ENCODE measurements around the gene MCCC2. TPM values are rescaled to one million over a fixed set of nuclear protein-coding genes. Genes with fewer than 3 reads are reported as not detected.

MCCC2 gene
- total and polyA plus RNA-seq, 10 of the 15 experiments (the other 5 are each of a cell fraction or from before 2014, with no cell fraction given): 22.2 to 106 (median 77.7) TPM

GRCh38 chr5:71662381-71662780, 75.2 kb downstream of the MCCC2 start (continued):
- no peak for TF ChIP-seq FOXM1 (IDR thresholded peaks at IDR 0.05; ENCODE audit: low read depth, low read length)
- TF ChIP-seq SMAD1 (IDR thresholded peaks at IDR 0.05; ENCODE audit: low read depth, partially characterized antibody): no peak
- TF ChIP-seq YY1 (IDR thresholded peaks at IDR 0.05; ENCODE audit: low read depth, low read length): no peak

GRCh38 chr5:71663191-71663969, 76.2 kb downstream of the MCCC2 start:
- no peak overlapping the region for H3K9ac ChIP-seq (ENCODE audit: control insufficient read depth, insufficient read depth, low read length)
- RAD21 ChIA-PET (ENCODE audit: unreplicated experiment): no interaction called here
- H2AFZ ChIP-seq (ENCODE audit: control insufficient read depth, low read depth, low read length): no peak overlapping the region
- ATAC-seq: no peak
- SMC1A ChIA-PET (ENCODE audit: uncharacterized antibody, unreplicated experiment): no interaction called here
- no peak overlapping the region for H3K4me3 ChIP-seq
- POLR2A ChIA-PET: no interaction called here
- no peak for DNase-seq (ENCODE audit: low read depth, low spot score)
- CTCF ChIA-PET: interaction anchor here (0.6 kb wide), 1 partner anchor 82 kb away, joined by 3 read pairs; no protein-coding TSS in a partner anchor
- TF ChIP-seq SMAD1 (IDR thresholded peaks at IDR 0.05; ENCODE audit: low read depth, partially characterized antibody) (no peak), SMC3 (IDR thresholded peaks at IDR 0.05; ENCODE audit: borderline replicate concordance, low read length) (no peak), NBN (IDR thresholded peaks at IDR 0.05) (no peak), RUNX3 (IDR thresholded peaks at IDR 0.05; ENCODE audit: low read length) (no peak), ZNF622 (IDR thresholded peaks at IDR 0.05) (no peak), EED (IDR thresholded peaks at IDR 0.05; ENCODE audit: low read depth) (no peak), MEF2B (IDR thresholded peaks at IDR 0.05; ENCODE audit: partially characterized antibody, poor library complexity, severe bottlenecking) (no peak), SIN3A (IDR thresholded peaks at IDR 0.05; ENCODE audit: low read depth, low read length) (no peak), JUND (IDR thresholded peaks at IDR 0.05; ENCODE audit: low read depth, low read length) (no peak), HDAC6 (IDR thresholded peaks at IDR 0.05; ENCODE audit: unreplicated experiment) (no peak), POLR2AphosphoS2 (IDR thresholded peaks at IDR 0.05; ENCODE audit: low read depth, low read length) (no peak), SRF (IDR thresholded peaks at IDR 0.05; ENCODE audit: low read depth in 2 of 2, low read length in 2 of 2) (no peak), USF2 (IDR thresholded peaks at IDR 0.05; ENCODE audit: borderline replicate concordance, low read depth, low read length) (no peak), RAD21 (IDR thresholded peaks at IDR 0.05; ENCODE audit: insufficient read depth, low read depth, low read length) (no peak)
- TF ChIP-seq, protein P1, sequence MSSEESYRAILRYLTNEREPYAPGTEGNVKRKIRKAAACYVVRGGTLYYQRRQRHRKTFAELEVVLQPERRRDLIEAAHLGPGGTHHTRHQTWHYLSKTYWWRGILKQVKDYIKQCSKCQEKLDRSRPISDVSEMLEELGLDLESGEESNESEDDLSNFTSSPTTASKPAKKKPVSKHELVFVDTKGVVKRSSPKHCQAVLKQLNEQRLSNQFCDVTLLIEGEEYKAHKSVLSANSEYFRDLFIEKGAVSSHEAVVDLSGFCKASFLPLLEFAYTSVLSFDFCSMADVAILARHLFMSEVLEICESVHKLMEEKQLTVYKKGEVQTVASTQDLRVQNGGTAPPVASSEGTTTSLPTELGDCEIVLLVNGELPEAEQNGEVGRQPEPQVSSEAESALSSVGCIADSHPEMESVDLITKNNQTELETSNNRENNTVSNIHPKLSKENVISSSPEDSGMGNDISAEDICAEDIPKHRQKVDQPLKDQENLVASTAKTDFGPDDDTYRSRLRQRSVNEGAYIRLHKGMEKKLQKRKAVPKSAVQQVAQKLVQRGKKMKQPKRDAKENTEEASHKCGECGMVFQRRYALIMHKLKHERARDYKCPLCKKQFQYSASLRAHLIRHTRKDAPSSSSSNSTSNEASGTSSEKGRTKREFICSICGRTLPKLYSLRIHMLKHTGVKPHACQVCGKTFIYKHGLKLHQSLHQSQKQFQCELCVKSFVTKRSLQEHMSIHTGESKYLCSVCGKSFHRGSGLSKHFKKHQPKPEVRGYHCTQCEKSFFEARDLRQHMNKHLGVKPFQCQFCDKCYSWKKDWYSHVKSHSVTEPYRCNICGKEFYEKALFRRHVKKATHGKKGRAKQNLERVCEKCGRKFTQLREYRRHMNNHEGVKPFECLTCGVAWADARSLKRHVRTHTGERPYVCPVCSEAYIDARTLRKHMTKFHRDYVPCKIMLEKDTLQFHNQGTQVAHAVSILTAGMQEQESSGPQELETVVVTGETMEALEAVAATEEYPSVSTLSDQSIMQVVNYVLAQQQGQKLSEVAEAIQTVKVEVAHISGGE (CRISPR knock-in tag; IDR thresholded peaks at IDR 0.05): no peak
- no peaks in the 10 kb centered on the region for H3K27me3 ChIP-seq (replicated peaks in 1 of 2; ENCODE audit: control insufficient read depth in 2 of 2, insufficient read depth in 2 of 2, low read length in 1 of 2)
- H4K20me1 ChIP-seq (ENCODE audit: control insufficient read depth, insufficient read depth): no peaks in the 10 kb centered on the region
- WGBS (ENCODE audit: insufficient coverage, insufficient replicate concordance, low lambda C conversion rate, missing lambda C conversion rate): 51% methylated on average over 6 of the region's 6 CpGs
- intact Hi-C loops (cut with micrococcal nuclease; ENCODE audit: unreplicated experiment): no loop called here
- in situ Hi-C loops (cut with MboI): loop anchor here (25.0 kb wide), 1 partner anchor 99 kb away; no protein-coding TSS in a partner anchor
- no peaks in the 10 kb centered on the region for H3K79me2 ChIP-seq (ENCODE audit: control insufficient read depth, insufficient read depth, low read length)
- no TSS peak for BruUV-seq (replicated peaks)
- H3K36me3 ChIP-seq (ENCODE audit: control insufficient read depth in 2 of 2, insufficient read depth in 2 of 2, low read length in 1 of 2): no peaks in the 10 kb centered on the region
- no peak overlapping the region for H3K4me2 ChIP-seq (ENCODE audit: control insufficient read depth, insufficient read depth)
- H3K4me1 ChIP-seq (ENCODE audit: control insufficient read depth, insufficient read depth, low read length): no peaks in the 10 kb centered on the region
- FAIRE-seq: no peak
- no peak overlapping the region for H3K27ac ChIP-seq (ENCODE audit: control insufficient read depth, insufficient read depth)
- H3K9me3 ChIP-seq (replicated peaks; ENCODE audit: control insufficient read depth, insufficient read depth, low read length): no peaks in the 10 kb centered on the region
